GM19023 (cell line): ENCODE measurements around the gene SLC6A18.

ENCODE experiments used
- ATAC-seq: cut with Tn5 transposase; IDR thresholded peaks from one replicate; pipeline ENCODE4 v1.9.1; 2021; ENCODE audit warnings: mild to moderate bottlenecking, moderate library complexity; ENCODE audit not compliant: unreplicated experiment

Gene SLC6A18

DNA sequence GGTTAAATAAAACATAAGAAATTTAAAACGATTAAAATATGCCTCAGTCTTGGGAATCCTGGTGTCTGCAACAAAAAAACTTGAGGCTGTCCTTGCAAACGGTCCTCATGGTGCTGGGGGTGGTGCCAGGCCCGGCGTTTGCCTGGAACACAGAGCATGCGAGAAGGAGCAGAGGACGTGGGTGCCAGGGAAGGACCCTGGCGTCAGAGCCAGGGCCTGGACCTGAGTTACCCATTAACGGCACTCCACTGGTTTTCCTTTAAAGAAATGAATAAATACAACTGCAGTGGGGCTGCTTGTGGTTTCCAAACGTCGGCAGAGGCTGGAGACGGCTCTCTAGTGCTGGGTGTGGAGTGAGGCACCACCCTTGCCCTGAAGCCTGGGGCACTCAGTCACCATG is at the start of gene SLC6A18:
Gene SLC6A18, plus strand, starts transcription at position 301 of the 400 bp plus-strand sequence. Its CDS starts 97 bp downstream, at position 398.
- ATAC-seq = no peak

DNA sequence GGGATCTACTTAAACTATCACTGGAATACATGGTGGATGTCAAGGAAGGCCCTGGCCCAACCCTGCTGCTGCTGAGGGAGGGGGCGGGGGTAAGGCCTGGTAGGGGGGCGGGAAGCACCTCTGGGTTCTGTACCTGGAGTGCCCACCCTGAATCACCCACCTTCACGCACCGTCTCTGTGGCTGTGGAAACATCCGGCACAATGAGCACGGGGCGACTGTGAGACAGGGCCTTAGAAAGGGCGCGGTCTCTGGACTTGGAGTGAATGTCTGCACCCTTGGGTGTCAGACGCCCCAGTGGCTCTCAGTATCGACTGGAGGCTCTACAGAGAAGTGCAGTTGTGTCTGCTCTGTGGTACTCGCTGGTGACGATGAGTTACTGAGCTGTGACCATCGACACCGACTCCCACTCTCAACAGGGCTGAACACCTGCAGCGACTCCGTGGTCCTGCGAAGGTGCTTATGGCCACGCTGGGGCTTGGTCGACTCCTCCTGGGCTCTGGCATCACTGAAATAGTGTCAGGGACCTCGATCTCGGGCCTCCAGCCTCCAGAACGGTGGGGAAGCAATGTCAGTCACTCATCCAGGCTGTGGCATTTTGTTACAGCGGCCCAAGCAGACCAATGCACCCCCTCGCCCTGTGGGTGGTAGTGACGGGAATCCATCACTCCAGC is 49.2 kb upstream of the SLC6A18 start:
- ATAC-seq = no peak

DNA sequence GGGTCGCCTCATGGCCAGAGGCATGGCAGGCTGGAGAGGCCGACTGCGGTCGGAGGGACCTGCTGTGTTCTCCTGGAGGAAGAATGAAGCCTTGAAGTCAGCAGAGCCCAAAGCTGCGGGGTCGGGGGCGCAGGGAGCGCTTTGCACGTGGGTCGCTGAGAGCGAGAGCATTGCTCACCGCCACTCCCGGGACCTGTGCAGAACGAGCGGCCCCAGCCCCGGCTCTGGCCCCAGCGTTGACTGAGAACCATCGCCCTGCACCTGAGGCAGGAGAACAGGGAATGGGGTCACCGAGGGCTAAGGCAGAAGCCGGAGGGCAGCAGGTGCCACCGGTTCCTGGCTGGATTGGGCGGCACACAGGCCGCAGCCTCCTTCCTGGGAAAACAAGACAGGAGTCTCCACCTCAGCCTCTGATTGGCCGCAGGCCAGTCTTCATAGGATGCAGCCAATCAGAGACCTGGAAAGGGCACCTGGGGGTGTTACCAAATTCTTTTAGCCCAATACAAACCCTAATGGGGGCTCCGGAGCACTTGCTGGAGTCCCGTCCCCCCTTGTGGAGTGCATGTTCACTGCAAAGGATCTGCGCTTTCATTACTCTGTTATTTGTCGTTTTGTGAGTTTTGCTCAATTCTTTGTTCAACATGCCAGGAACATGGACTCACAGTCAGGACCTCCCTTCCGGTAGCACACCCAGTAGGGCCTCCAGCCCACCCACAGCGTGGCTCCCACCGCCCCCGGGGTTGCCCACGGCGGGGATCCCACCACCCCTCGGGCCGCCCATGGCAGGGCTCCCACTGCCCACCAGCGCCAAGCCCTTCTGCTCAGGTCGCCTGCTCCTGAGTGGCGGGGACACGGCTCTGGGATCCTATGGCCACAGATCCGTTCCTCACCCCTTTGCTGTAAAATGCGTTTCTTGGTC is 48.4 kb upstream of the SLC6A18 start:
- no peak for ATAC-seq

DNA sequence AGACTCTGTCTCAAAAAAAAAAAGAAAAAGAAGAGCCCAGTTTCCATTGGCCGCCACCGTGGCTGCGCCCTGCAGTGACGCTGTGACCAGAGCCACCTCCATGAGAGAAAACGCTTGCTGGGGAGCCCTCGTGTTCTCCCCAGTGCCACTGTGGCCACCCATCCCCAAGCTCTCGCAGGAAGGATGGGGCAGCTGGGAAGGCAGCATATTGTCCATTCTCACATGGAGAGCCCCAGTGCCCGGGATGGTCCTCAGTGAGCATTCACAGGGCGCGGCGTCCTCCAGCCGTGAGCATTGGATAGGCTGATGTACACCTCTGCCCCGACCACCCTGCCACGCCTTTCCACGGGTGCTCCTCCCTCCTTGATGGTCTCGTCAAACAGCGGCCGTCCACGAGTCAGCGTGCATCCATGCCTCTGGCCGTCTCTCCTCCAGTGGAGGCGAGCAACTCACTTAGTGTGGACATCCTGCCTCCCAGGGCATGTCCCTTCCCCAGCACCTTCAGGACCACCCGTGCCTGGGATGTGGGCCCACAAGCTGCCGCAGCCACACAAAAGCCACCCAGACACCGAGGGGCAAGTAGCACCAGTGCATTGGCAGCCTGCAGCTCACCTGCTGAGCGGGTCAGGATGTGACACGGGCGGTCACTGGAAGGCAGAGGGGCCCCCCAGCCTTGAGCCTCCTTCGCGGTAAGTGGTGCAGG is 47.2 kb upstream of the SLC6A18 start:
- ATAC-seq = no peak

DNA sequence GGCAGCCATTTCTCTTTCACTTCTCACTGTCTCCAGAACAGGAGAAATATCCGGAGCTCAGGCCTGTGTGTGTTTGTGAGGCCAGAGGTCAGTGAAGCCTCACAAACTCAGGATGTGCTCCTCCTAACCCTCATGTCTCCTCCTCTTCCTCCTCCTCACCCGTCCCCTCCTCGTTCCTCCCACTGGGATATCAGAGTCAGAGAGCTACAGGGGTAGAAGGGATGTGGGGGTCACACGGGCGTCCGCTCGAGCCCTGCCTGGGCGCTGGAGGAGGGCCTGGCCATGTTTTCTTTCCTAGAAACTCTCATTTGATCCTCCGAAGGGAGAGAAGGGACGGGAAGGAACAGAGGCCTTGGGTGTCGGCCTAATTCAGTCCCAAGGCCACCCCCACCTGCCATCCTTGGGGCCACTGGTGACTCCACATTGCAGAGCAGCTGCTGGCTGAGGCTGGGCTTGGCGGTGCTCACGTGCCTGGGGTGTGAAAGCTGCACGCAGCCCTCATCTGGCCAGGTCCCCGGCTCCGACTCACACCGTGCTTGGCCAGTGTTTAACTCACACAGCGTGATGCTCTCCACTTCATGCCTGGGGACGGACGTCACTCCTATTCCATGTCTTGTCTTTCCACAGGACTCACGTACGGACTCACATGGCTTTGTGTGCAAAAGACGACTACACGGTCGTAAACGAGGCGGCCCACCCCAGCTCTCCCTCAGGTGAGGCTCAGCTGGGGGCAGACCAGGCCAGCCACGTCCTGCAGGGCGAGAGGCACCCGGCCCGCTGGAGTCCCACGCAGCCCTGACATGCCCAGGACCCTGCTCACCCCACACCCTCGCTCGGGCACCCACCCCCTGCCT is 46.4 kb upstream of the SLC6A18 start:
- no peak for ATAC-seq

DNA sequence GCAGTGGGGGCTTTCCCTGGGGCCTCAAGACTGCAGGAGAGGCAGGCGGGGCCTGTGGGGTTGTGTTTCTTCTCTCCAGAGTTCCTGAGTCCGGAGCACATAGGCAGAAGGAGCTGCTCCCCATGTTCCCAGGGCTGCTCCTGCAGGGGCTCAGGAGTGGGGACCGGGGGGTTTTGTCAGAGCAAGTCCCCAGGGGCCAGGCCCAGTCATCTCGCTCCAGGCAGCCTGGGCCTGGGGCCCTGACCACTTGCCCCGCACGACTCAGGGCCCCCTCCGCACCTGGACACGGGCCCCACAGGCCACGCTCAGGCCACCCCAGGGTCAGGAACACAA is 45.8 kb upstream of the SLC6A18 start:
- ATAC-seq = no peak

DNA sequence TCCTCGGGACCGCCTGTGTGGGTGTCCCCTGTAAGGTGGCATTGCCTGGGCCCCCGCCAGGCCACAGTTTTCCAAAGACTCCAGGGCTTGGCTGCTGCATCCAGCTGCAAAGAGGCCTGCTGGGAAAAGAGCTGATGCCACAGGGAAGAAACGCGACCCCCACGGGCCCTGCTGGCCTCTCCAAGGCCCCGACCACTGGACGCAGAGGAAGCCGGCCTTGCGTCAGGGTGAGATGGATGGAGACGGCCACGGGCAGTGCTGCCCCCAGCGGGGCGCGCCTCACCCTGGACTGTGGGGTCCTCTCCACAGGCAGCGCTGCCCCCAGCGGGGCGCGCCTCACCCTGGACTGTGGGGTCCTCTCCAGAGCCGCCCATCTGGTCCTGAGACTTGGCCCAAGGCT is 45.1 kb upstream of the SLC6A18 start:
- ATAC-seq = no peak

DNA sequence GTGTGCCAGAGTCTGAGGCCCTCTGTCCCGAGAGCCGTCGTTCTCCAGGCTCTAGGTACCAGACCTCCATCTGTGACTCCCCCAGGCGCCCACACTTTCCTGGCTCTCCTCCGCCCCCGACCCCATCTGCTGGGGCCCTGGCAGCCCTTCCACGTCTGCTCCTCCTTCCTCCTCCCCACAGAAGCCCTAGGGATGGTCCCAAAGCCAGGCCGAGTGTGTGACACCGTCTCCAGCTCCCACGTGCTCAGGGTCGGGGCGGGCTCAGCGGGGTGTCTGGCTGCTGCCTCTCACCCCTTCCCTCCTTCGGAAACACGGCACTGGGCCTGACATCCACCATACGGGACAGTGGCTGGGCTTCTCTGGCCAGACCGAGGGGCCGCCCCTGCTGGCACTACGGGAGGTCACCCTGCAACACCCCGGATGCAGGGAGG is 44.3 kb upstream of the SLC6A18 start:
- ATAC-seq = no peak

DNA sequence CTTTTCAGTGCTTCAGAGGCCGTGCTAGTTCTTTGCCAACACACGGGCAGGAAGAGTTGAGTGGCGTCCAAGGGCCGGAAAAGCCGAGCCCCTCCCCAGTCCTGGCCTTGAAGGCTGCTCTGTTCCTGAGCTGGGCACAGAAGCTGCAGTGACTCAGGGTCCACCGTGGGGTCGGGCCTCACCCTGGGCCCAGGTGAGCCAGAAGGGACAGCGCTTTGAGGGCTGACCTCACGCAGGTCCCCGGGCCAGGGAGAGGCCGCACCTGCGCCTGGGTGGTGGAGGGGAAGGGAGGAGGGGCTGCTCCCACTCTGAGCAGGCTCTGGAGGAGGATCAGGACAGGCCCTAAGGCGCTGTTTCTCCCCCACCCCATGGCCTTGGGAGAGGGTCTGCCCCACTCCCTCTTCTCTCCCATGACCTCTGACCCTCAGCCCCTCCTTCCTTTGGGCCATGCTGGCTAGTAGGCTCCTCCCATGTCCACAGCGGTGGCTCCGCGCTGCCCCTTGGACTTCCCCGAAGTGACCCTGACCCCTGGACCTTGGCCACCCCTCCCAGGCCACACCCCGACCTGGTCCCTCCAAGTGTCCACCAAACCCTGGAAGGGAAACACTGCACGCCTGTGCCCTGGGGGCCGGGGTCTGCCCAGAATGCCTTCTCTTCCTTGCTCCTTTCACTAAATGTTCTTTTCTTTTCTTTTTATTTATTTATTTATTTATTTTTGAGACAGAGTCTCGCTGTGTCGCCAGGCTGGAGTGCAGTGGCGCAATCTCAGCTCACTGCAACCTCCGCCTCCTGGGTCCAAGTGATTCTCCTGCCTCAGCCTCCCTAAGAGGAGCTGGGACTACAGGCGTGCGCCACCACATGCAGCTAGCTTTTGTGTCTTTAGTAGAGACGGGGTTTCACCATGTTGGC is 43.5 kb upstream of the SLC6A18 start:
- ATAC-seq = no peak

DNA sequence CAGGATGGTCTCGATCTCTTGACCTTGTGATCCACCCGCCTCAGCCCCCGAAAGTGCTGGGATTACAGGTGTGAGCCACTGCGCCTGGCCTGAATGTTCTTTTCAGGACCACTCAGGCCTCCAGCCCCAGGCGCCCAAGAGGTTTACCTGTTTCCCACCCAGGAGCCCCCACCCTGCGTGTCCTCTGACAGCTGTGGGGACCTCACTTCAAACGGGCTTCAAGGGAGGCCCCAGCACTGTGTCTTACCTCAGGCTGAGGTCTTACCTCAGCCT is 42.9 kb upstream of the SLC6A18 start:
- no peak for ATAC-seq

- ATAC-seq = no peak
Observed at GRCh38 chr5:1182633-1183423, 42.4 kb upstream of the SLC6A18 start.

GRCh38 chr5:1183424-1184162 is 41.6 kb upstream of the SLC6A18 start:
- ATAC-seq = no peak

DNA sequence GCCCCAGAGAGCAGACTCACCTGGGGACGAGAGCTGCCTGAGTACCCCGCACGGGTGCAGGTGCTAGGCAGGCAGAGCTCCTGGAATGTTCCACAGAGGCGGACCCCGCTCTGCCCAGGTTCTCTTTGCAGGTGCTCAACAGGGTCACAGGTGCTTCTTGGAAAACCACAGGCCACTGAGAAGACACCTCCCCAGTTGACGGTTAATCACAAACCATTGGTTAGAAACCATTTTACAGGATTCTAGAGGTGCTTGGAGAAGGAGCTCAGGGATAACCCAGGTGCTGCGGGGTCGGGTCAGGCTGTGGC is 41.1 kb upstream of the SLC6A18 start:
- ATAC-seq = no peak

GRCh38 chr5:1184481-1184880 is 40.7 kb upstream of the SLC6A18 start:
- no peak for ATAC-seq

GRCh38 chr5:1185038-1185627 is 40.0 kb upstream of the SLC6A18 start:
- no peak for ATAC-seq

GRCh38 chr5:1185629-1186350 is 39.4 kb upstream of the SLC6A18 start:
- no peak for ATAC-seq

GRCh38 chr5:1186351-1187233 is 38.6 kb upstream of the SLC6A18 start:
- no peak for ATAC-seq
